Superior temporal gyrus (tissue), 1 donor: ENCODE data around the gene ST14.
"Not testable (repeated sequence)": the region's sequence is repeated elsewhere in the genome, so short reads cannot be mapped to it uniquely, and the experiment has no call there.

Experiments
- DNase-seq: peaks from one replicate; pipeline ENCODE4 v3.0.0-alpha.2; 2016; ENCODE audit errors: extremely low spot score

The ST14 gene

GRCh38 chr11:130163346-130164220, 4.0 kb downstream of the ST14 start:
- DNase-seq, result no peak

GRCh38 chr11:130164221-130164570, 4.6 kb downstream of the ST14 start:
- no peak for DNase-seq

DNA sequence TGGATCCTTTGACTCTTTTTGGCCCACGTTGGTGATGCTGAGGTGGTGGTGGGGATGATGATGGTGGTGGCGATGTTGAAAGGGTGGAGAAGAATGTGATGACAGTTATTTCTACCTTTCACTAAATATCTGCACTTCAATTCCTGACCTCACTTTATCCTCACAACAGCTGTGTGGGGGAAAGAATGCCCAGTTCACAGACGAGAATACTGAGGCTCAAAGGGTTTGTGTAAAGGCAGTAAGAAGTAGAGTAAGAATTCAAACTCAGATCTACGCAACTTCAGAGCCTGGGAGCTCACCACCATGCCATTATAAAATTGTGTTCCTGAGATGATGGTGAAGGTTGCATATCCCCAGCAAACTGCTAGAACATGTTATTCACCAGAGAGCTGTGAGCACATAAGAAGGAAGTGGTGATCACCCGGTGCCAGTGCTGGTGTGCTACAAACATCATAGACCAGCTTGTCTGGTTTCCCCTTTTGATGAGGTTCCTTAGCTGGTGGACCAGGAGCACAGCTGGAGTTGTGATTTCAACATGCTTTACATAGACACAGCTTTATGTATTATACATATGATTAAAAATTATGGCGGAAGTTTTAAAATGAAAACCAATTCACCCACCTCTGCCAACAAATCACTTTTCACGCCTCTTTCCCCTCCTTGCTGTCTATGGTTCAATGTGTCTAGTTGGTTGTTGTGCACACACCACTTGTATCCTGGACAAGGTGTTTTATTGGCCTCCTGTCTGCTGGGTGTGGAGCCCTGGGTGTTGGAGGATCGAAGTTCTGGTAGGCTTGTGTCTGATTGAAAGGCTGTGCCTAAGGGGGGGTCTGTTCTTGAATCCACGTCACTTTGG, 6.2 kb downstream of the ST14 start:
- no peak for DNase-seq

- no peak for DNase-seq
Measured at GRCh38 chr11:130166457-130166784, 6.8 kb downstream of the ST14 start.

- DNase-seq, result no peak
Measured at GRCh38 chr11:130167146-130167545, 7.6 kb downstream of the ST14 start.

DNA sequence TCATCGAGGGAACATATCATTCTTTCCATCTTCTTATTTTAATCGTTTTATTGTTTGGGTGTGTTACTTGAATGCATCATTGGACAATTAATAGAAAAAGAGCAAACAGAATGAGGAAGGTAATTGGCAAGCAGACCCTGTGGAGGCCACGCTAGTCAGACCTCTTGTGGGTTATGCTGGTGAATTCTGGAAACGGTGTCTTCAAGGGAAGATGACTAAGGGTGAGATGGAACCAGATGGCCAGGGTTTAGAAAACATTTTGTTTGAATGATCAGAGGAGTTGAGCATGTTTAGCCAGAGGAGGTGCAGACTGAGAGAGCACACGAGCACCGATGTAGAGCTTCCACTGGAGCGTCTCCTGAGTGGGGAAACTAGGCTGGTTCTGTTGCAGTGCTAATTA, 8.5 kb downstream of the ST14 start:
- no peak for DNase-seq

DNA sequence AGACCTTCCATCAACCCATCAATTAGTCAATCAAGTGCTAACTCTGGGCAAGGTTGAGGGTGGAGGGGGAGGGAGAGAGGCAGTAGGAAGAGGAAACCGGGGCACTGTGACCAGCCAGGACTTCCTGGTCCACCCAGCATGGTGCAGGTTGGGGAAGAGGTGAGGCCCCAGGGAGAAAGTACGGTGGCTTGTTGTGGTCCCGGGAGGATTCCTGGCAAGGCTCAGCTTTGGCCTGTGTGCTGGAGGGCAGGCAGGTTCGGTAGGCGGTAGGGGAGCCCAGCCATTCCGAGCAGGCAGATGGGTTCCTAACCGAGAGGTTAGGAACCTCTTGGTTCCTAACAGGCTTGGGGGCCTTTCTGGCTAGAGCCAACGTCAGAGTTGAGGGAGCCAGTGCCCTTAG, 10.8 kb downstream of the ST14 start:
- no peak for DNase-seq

- DNase-seq, result no peak
Measured at GRCh38 chr11:130171534-130171933, 12.0 kb downstream of the ST14 start.

GRCh38 chr11:130172001-130172400, 12.4 kb downstream of the ST14 start:
- not testable (repeated sequence) for DNase-seq

DNA sequence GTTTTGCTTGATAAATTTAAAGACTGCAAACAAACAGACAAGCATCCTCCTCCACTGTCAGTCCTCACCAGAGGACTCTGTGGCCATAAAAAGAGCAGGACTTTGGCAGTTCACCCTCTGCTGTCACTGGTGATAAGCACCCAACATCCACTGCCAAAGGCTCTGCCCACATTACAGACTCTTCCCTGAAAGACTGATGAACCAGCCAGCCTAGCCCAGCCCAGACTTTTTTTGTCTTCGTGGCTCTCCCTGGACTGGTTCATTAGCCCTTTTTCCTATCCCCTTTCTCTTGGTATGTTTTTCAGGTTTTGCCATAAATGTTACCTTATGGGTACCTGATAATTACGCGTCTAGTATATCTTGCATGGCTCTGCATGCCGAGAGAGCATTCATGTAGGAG, 15.1 kb downstream of the ST14 start:
- DNase-seq, result no peak

DNA sequence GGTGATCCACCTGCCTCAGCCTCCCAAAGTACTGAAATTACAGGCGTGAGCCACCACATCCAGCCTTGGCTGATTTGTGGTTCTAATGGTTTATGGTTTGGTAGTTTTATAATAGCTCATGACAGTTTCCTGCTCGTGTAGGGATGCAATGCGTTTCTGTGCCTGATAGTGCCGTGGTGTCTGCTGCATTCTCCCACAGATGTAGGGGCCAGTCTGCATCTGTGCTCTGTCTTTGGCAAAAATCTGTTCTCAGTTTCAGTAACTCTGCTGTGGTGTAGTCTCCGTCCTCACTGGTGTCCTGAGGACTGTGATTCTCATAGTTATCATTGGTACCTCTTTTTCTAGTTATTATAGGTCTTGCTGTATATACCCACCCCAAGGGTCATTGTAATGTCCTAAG, 16.3 kb downstream of the ST14 start:
- DNase-seq, result no peak

- DNase-seq, result no peak
Measured at GRCh38 chr11:130177782-130178181, 18.2 kb downstream of the ST14 start.

GRCh38 chr11:130178441-130179339, 19.1 kb downstream of the ST14 start:
- DNase-seq, result no peak

GRCh38 chr11:130179396-130180306, 20.1 kb downstream of the ST14 start:
- DNase-seq, result no peak

DNA sequence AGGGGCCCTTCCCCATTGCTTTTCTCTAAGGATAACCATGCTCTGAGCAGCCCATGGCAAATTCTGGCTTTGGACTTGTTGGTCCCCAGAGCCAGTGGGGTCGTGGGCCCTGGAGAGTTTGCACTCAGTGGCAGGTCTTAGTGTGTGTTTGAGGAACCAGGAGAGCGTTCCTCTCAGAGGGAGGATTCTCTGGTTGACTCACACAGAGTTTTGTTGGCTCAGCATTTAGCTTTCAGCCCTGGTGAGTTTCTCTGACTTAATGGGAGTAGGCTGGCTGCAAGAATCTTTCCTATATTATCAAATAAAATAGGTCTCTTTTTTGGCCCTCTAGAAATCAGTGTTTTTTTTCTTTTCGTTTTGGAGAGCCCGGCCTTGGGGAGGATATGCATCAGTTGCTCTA, 20.9 kb downstream of the ST14 start:
- peak; percentile 52 for DNase-seq

- DNase-seq, result no peak
Measured at GRCh38 chr11:130180896-130181294, 21.3 kb downstream of the ST14 start.

DNA sequence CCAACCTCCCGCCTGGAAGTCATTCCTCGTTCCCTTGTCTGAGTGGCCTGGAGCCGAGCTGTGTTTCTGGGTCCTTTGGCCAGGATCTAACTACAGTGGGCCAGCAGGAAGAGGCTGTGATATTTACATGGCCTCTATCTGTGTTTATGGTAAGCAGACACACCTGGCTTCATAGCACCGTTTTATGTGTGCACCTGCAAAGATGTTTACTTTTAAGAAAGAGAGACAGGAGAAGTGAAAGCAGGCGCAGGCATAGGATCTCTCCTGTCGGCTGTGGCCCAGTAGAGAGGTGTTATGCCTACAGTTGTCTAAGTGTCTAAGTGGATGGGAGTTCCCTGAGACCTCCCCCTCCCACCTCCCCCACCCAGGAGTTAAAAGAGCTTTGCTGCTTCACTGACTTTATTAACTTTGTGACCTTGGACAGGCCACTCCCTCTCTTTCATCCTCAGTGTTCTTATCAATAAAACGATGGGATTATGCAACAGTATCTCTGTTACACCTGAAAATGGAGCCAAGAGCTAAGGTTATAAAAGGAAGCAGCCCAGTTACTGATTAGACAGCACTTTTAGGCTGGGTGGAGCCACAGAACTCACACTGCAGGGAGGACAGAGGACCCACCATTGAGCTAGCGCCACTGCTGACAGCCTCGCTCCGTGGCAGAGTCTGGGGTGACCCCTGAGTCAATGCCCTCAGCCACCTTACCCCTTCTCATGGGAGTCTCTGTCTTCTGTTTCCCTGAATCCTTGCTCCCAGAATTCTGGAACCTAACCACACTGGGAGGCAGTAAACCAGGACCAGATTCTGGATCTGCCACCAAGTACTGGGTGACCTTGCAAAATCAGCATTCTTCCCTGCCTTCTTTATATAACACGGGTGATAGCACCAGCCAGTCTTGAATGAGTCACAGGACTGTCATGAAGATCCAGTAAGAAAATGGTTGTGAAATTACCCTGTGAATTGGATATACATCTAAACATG, 22.0 kb downstream of the ST14 start:
- peak; percentile 43 for DNase-seq

DNA sequence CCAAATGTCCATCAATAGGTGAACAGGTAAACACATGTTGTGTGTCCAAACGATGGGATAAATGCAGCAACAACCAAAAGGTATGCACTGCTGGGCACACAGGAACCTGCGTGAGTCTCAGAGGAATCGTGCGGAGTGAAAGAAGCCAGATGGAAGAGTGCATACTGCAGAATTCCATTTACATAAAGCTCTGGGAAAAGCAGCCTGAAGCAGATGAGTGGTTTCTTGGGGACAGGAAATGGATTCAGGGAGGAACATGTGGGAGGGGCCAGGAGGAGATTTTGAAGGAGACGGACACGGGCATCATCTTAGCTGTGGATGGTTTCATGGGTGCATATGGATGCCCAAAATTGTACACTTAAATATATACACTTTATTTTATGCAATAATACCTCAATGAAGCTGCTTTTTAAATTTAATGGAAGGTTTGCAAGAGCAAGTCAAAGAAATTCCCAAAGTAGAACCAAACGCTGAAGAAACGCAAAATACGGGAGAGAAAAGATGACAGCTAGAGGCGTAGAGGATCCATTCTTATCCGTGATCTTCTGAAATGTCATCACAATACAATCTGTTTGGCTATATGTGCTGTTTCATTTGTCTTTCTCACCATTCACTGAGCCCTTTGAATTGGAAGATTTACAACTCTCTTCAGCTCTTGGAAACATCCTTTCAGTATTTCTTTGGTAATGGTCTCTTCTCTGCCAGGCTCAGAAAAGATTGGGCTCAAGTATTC, 24.5 kb downstream of the ST14 start:
- DNase-seq, result peak; percentile 36

DNA sequence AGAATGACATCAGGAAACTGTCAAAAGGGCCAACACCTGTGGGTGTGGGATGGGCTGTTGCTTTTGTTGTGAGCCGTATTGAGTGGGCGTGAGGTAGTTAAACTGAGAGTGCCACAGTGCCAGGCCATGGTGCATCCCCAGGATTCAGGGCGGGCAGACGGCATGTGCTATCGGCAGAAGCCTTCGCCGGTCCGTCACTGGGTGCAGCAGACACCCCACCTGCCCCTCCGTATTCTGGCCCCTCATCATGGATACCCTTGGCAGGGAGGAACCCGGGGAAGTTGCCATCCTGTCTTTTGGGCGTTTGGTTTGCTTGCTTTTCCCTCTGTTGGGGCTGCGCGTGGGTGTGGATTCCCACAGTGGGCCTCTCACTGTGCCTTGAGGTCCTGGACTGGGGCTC, 27.5 kb downstream of the ST14 start:
- DNase-seq, result no peak
